Measurements from ENCODE around the gene TULP1.
A peak's percentile ranks its signal among the peaks of the same experiment; 100 is the strongest.

TULP1 gene

DNA sequence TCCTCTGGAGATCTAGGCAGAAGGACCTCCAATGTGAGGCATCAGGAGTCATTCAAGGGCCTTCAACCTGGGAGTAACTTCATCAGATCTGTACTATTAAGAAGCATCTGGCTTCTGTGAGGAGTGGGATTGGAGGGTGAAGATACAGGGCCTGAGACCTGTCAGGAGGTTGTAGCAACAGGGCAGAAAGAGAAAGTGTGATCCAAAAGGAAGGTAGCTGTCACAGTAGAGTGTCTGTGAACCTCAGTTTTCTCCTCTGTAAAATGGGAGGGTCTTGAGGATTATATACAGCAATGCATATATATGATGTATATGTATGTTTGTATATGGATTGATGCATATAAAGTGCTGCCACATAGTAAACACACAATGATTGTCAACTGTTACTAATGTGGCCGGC lies 47.0 kb downstream of the TULP1 start:
- DNase-seq (ENCODE audit: low read depth): no peak

- DNase-seq (ENCODE audit: low read depth): no peak
Measured at GRCh38 chr6:35463292-35463691, 49.4 kb downstream of the TULP1 start.

DNA sequence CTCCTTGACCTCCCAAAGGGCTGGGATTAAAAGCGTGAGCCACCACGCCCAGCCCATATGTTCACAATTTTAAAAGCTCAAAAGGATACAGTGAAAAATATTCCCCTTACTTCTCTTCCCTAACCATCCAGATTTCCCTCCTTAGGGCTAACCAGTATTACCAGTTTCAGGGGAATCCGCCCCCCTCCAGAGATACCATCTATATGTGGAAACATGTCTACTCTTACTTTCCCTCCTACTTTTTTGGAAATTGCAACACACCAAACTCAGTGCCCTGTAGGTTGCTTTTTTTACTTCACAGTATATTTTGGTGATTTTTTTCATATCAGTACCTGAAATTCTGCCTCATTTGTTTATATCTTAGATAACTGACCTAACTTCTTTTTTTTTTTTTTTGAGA lies 51.4 kb downstream of the TULP1 start:
- DNase-seq (ENCODE audit: low read depth): no peak

- DNase-seq (ENCODE audit: low read depth): no peak
Measured at GRCh38 chr6:35457907-35458306, 54.8 kb downstream of the TULP1 start.

DNA sequence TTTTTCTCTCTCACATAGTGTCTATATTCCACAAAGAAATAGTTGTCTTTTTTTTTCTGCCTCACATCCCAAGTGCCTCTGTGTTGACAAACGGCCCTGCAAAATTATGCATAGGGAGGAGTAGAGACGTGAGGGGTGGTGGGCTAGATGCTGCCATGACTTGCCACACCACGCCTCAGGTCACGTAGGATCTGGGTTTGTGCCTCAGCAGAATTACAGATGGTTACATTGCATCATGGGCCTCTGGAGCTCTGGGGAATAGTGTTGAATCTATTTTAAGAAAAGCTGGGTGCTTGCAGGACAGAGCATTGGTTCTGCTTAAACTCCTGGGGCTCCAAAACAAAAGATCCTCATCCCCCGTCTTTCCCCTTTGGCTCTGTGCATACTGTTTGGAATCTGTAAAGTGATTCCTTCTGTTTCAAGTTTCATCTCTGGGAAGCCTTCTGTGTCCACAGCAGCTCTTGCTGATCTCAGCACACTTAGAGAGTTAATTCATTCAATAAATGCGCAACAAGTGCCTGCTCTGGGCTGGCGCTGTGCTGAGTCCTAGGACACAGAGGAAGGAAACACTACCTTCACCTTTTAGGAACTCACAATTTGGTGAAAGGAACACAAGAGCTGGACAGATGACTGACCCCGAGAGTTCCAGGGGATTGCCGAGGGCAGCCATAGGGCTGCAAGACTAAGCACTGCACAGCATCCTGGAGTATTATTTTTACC lies 58.1 kb downstream of the TULP1 start:
- DNase-seq (ENCODE audit: low read depth): no peak

- DNase-seq (ENCODE audit: low read depth): no peak
Measured at GRCh38 chr6:35453236-35453635, 59.5 kb downstream of the TULP1 start.

GRCh38 chr6:35452183-35453090 lies 60.3 kb downstream of the TULP1 start, which contains the start of gene FANCE:
Gene FANCE (plus strand): TSS chr6:35452338. CDS start chr6:35452546, 208 bp downstream.
- peak; percentile 81 for DNase-seq (ENCODE audit: low read depth)

- DNase-seq (ENCODE audit: low read depth): no peak
Measured at GRCh38 chr6:35451354-35452182, 61.1 kb downstream of the TULP1 start.

GRCh38 chr6:35449287-35449881 lies 63.3 kb downstream of the TULP1 start:
- DNase-seq (ENCODE audit: low read depth): peak; percentile 61

GRCh38 chr6:35448191-35448590 lies 64.5 kb downstream of the TULP1 start:
- DNase-seq (ENCODE audit: low read depth): no peak

All from amniotic epithelial cell (primary cell).